ENCODE results near the gene KREMEN1. TPM values are rescaled to one million over a fixed set of nuclear protein-coding genes. Genes with fewer than 3 reads are reported as not detected.

Gene KREMEN1
- polyA plus RNA-seq, 1 of the 3 experiments (the other 2 are of a cell fraction) = 10.0 TPM

DNA sequence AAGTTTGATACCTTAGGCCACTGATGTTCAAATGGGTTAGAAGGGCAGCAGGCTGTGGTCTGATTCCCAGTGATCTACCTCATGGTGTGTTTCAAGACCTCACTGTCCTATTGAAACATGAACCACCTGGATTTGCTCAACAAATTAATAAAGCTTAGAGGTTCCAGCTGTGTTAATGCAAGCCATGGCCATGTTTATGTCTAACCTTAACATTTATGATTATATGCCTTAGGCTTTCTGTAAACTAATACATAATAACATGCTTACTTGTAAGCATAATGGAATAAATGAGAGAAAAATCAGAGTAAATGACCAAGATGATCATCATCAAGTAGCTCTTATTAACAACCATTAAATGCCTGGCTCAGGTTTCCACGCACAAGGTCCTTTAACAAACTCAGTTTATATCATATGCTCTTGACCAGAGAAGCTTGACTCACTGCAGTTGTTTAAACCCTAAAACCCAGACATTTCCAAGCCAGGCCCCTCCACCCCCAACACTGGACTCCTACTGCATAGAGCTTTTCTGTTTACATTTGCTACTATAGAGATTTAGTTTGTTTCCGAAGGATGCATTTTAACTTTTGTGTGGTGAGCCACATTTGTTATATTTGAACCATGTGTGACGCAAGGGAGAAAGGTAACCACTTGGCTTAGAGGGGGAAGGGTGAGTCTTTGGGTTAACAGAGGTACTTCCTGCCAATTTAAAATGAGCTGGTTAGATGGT, 43.7 kb downstream of the KREMEN1 start:
- no peaks in the 10 kb centered on the region for H3F3A ChIP-seq (replicated peaks; ENCODE audit: insufficient read depth)
- no peak overlapping the region for H3K4me2 ChIP-seq
- H3K4me1 ChIP-seq (ENCODE audit: control insufficient read depth in 1 of 2, insufficient read depth in 2 of 2, low read depth in 1 of 2, low read length in 1 of 2) = peaks cover 0 to 9% of the 10 kb centered on the region in 2 experiments; a peak in 1 of 4 replicates
- TF ChIP-seq FOXJ3 (CRISPR knock-in tag; IDR thresholded peaks at IDR 0.05) (no peak), CTCF (IDR thresholded peaks at IDR 0.05) (no peak), MEF2A (IDR thresholded peaks at IDR 0.05; ENCODE audit: borderline replicate concordance, low read depth) (no peak)
- H3K27me3 ChIP-seq (ENCODE audit: insufficient read depth) = no peaks in the 10 kb centered on the region
- H3K79me2 ChIP-seq (ENCODE audit: insufficient read depth) = no peaks in the 10 kb centered on the region
- 95% methylated on average over 3 of the region's 3 CpGs for WGBS (ENCODE audit: low lambda C conversion rate)
- H3K4me3 ChIP-seq (ENCODE audit: low read depth in 2 of 2, low read length in 1 of 2) = no peak overlapping the region
- DNase-seq = no peak
- no peak overlapping the region for H3K9ac ChIP-seq
- ChIA-PET CTCF (interaction anchor here (0.8 kb wide), 1 partner anchor 13 kb away, joined by 3 read pairs; no protein-coding TSS in a partner anchor), POLR2A (no interaction called here)
- H3K9me3 ChIP-seq = no peaks in the 10 kb centered on the region
- no peaks in the 10 kb centered on the region for H3K36me3 ChIP-seq (replicated peaks in 1 of 2; ENCODE audit: control insufficient read depth in 1 of 2, insufficient read depth in 2 of 2, low read length in 1 of 2)
- H2AFZ ChIP-seq (ENCODE audit: low read depth) = no peak overlapping the region
- no peaks in the 10 kb centered on the region for H3K9me2 ChIP-seq
- H3K27ac ChIP-seq (ENCODE audit: low read depth in 2 of 2, low read length in 1 of 2) = no peak overlapping the region; a peak in 1 of 4 replicates
- H4K20me1 ChIP-seq (ENCODE audit: insufficient read depth) = no peaks in the 10 kb centered on the region

DNA sequence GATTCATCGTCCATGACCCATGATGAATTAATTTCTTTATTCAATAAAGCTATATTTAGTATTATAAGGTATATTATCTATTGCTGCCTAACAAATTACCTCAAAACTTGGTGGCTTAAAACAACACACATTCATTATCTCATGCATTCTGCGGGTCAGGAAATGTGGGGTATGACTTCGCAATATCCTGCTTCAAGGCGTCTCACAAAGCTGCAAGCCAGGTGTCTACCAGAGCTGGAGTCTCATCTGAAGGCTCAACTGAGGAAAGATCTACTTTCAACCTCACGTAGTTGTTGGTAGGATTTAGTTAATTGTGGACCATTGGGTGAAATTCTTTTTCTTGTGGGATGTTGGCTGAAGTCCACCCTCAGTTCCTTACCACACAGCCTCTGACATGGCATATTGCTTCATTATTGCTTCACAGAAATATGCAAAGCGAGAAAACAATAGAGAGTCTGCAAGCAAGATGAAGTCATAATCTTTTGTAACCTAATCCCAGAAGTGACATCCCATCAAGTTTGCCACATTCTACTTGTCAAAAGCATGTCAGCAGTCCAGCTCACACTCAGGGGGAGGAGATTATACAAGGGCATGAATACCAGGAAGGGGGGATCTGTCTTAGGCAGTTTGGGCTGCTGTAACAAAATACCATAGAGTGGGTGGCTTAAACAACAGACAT, 45.1 kb downstream of the KREMEN1 start:
- no peak overlapping the region for H3K4me3 ChIP-seq (ENCODE audit: low read depth in 2 of 2, low read length in 1 of 2)
- H3K4me2 ChIP-seq = no peak overlapping the region
- CTCF ChIA-PET = interaction anchor here (0.6 kb wide), 1 partner anchor 52 kb away, joined by 3 read pairs; no protein-coding TSS in a partner anchor
- no peak overlapping the region for H2AFZ ChIP-seq (ENCODE audit: low read depth)
- H3K36me3 ChIP-seq (replicated peaks in 1 of 2; ENCODE audit: control insufficient read depth in 1 of 2, insufficient read depth in 2 of 2, low read length in 1 of 2) = peaks cover 0 to 6% of the 10 kb centered on the region in 2 experiments
- POLR2A ChIA-PET = no interaction called here
- no peaks in the 10 kb centered on the region for H3K27me3 ChIP-seq (ENCODE audit: insufficient read depth)
- no peaks in the 10 kb centered on the region for H4K20me1 ChIP-seq (ENCODE audit: insufficient read depth)
- H3K9ac ChIP-seq = no peak overlapping the region
- no peak for DNase-seq
- H3K79me2 ChIP-seq (ENCODE audit: insufficient read depth) = no peaks in the 10 kb centered on the region
- H3F3A ChIP-seq (replicated peaks; ENCODE audit: insufficient read depth) = no peaks in the 10 kb centered on the region
- H3K4me1 ChIP-seq (ENCODE audit: control insufficient read depth in 1 of 2, insufficient read depth in 2 of 2, low read depth in 1 of 2, low read length in 1 of 2) = peaks cover 0 to 9% of the 10 kb centered on the region in 2 experiments; a peak in 1 of 4 replicates
- H3K9me3 ChIP-seq = no peaks in the 10 kb centered on the region
- 94% methylated on average over 6 of the region's 6 CpGs for WGBS (ENCODE audit: low lambda C conversion rate)
- H3K9me2 ChIP-seq = no peaks in the 10 kb centered on the region
- H3K27ac ChIP-seq (ENCODE audit: low read depth in 2 of 2, low read length in 1 of 2) = no peak overlapping the region
- TF ChIP-seq FOXJ3 (CRISPR knock-in tag; IDR thresholded peaks at IDR 0.05) (no peak), SMC3 (IDR thresholded peaks at IDR 0.05; ENCODE audit: low read depth, low read length) (no peak), ELF1 (IDR thresholded peaks at IDR 0.05) (no peak), GATA2 (CRISPR knock-in tag; IDR thresholded peaks at IDR 0.05) (no peak), MXI1 (IDR thresholded peaks at IDR 0.05; ENCODE audit: low read depth, low read length) (no peak), ZBTB33 (IDR thresholded peaks at IDR 0.05; ENCODE audit: borderline replicate concordance, low read depth) (no peak), RFX5 (IDR thresholded peaks at IDR 0.05; ENCODE audit: low read length) (no peak), NRF1 (IDR thresholded peaks at IDR 0.05; ENCODE audit: low read depth, low read length) (no peak), REST (IDR thresholded peaks at IDR 0.05; ENCODE audit: low read depth, low read length) (no peak), TAF1 (IDR thresholded peaks at IDR 0.05; ENCODE audit: borderline replicate concordance, low read depth, low read length) (no peak), RCOR1 (IDR thresholded peaks at IDR 0.05; ENCODE audit: low read length) (no peak), EP300 (IDR thresholded peaks at IDR 0.05; ENCODE audit: borderline replicate concordance in 1 of 2, low read depth in 1 of 2, low read length in 1 of 2) (no peak), YY1 (IDR thresholded peaks at IDR 0.05; ENCODE audit: low read depth) (no peak), POLR2AphosphoS5 (IDR thresholded peaks at IDR 0.05; ENCODE audit: low read depth, low read length) (no peak)
- TF ChIP-seq, protein P1, sequence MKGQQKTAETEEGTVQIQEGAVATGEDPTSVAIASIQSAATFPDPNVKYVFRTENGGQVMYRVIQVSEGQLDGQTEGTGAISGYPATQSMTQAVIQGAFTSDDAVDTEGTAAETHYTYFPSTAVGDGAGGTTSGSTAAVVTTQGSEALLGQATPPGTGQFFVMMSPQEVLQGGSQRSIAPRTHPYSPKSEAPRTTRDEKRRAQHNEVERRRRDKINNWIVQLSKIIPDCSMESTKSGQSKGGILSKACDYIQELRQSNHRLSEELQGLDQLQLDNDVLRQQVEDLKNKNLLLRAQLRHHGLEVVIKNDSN (IDR thresholded peaks at IDR 0.05; ENCODE audit: borderline replicate concordance, low read depth) = no peak
